NAMALWA (cell line): ENCODE results near the gene NTN1.

Experiments used
- DNase-seq: peaks from one replicate; pipeline ENCODE4 v3.0.0-alpha.2; 2015; ENCODE audit warnings: low spot score

NTN1 gene

GRCh38 chr17:9166788-9167187, 145.5 kb downstream of the NTN1 start:
- no peak for DNase-seq

DNA sequence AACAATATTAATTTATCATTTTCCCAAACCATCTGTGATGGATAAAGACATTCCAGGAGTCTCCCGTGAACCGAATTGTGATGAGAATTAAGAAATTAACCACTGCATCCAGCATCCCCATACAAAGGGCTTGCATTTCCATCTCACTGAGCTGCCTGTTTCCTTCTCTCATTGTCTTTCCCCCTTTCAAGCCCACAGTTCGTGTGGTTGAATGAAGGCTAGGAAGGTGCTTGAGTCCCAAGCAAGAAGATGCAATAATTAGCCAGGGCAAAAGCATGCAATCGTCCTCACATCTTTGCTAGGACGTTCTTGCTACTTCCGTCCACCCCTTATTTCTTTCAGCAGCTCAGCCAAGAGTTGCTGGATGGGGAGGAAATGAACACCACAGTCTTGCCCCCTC, 146.1 kb downstream of the NTN1 start:
- DNase-seq = no peak

GRCh38 chr17:9169116-9169515, 147.8 kb downstream of the NTN1 start:
- DNase-seq = no peak

DNA sequence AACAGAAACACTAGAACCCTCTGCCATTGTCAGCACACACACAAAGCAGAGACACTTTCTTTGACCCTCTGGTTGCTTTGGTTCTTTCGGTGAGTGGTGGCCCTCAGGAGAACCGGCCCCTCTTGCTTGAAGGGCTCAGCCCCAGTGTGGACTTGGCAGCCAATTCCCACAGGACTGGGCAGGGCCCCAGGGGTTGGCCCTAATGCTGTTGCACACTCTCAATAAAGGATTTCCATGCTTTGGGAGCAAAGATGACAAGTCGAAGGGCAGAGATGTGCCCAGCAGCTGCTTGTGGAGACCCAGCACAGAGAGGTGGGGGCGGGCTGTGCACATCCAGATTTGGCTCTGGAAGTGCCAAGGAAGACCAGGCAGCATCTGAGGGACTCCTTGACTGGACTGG, 149.0 kb downstream of the NTN1 start:
- DNase-seq = no peak

- no peak for DNase-seq
Observed at GRCh38 chr17:9170853-9171252, 149.5 kb downstream of the NTN1 start.

GRCh38 chr17:9173386-9173983, 152.2 kb downstream of the NTN1 start:
- no peak for DNase-seq

DNA sequence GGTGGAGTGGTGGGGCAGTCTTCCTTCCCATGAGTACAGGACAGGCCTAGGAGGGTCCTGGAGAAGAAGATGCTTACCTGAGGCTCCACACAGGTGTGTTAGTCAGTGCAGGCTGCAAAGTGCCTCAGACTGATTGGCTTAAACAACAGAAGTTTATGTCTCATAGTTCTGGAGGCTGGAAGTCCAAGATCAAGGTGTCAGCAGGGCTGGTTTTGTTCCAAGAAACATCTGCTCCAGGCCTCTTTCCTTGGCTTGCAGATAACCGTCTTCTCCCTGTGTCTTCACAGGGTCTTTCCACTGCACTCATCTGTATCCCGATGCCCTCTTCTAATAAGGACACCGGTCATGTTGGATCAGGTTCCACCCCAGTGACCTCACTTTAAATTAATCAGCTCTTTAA, 153.0 kb downstream of the NTN1 start:
- DNase-seq = no peak

DNA sequence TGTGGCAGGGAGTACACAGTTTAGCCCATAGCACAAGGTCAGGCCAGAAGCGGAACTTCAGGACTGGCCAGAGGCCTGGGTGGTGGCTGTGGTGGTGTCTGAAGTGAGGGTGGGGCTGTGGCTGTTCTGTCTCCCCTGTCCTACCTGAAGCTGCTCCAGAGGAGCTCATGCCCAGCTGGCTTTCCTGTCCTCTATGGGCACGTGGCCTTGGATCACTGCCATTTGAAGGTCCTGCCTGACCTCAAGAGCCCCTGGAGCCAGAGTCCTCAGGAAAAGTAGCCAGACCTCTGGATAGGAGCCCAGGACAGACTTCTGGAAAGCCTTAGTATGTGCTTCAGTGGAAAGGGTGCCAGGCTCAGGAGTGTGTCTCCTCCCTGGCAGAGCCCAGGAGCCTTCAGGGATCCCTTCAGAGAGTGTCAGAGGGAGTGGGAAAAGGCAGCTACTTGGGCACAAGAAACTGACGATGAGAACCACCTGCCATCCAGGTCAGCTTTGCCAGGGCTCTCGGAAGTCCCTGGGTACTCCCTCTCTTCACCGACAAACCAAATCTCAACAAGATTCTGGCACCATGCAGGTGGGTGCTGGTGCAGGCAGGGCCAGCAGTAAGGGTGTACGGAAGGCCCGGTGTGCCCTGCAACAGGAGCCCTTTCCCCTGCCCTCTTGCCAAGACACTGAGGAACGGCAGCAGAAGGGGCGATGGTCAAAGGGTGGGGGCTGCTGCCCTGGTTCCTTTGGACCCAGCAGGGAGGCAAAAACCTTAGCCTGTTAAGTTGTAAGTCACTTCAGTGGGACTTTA, 153.7 kb downstream of the NTN1 start:
- no peak for DNase-seq

- no peak for DNase-seq
Observed at GRCh38 chr17:9175700-9176467, 154.6 kb downstream of the NTN1 start.

DNA sequence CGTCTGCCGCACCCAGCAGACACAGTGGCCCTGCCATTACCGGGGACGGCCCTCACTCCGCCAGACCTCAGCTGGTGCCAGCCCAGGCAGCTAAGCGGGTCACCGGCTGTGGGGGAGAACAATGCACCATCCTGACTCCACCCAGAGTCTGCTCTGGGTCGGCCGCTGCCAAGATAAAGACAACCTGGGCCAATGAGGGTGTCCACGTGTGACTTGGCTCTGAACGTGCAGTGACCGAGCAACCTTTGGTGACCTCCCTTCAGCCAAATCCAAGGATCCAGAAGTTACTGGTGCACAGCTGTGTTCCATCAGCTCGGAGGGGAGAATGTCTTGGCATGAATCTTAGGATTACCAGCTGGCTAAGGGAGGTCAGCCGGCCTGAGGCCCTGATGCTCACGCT, 155.9 kb downstream of the NTN1 start:
- no peak for DNase-seq

GRCh38 chr17:9178319-9178718, 157.0 kb downstream of the NTN1 start:
- DNase-seq = no peak

GRCh38 chr17:9179602-9180001, 158.3 kb downstream of the NTN1 start:
- no peak for DNase-seq

DNA sequence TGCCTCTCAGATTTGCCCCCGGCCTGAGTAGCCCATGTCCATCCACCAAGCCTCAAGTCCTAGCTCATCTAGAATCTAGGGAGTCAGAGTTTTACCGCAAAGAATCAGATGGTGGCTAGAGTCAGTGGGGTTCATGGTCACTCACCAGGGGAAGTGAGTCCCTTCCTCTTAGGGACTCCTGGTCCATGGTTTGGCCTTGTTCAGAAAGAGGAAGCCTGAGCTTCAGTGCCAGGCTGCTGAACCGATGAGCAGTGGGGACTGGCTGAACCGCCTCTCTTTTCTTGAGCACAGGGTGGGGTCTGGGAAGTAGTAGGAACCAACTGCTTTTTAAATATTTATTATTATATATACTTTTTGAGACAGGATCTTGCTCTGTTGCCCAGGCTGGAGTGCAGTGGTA, 160.3 kb downstream of the NTN1 start:
- DNase-seq = no peak

- no peak for DNase-seq
Observed at GRCh38 chr17:9183306-9183705, 162.0 kb downstream of the NTN1 start.

GRCh38 chr17:9185142-9185541, 163.8 kb downstream of the NTN1 start:
- DNase-seq = no peak

- DNase-seq = no peak
Observed at GRCh38 chr17:9185688-9186284, 164.5 kb downstream of the NTN1 start.

GRCh38 chr17:9187828-9188227, 166.5 kb downstream of the NTN1 start:
- no peak for DNase-seq

- no peak for DNase-seq
Observed at GRCh38 chr17:9188367-9188766, 167.1 kb downstream of the NTN1 start.

- no peak for DNase-seq
Observed at GRCh38 chr17:9189870-9190269, 168.6 kb downstream of the NTN1 start.

GRCh38 chr17:9192010-9192409, 170.7 kb downstream of the NTN1 start:
- DNase-seq = no peak

GRCh38 chr17:9195411-9195810, 174.1 kb downstream of the NTN1 start:
- DNase-seq = no peak

DNA sequence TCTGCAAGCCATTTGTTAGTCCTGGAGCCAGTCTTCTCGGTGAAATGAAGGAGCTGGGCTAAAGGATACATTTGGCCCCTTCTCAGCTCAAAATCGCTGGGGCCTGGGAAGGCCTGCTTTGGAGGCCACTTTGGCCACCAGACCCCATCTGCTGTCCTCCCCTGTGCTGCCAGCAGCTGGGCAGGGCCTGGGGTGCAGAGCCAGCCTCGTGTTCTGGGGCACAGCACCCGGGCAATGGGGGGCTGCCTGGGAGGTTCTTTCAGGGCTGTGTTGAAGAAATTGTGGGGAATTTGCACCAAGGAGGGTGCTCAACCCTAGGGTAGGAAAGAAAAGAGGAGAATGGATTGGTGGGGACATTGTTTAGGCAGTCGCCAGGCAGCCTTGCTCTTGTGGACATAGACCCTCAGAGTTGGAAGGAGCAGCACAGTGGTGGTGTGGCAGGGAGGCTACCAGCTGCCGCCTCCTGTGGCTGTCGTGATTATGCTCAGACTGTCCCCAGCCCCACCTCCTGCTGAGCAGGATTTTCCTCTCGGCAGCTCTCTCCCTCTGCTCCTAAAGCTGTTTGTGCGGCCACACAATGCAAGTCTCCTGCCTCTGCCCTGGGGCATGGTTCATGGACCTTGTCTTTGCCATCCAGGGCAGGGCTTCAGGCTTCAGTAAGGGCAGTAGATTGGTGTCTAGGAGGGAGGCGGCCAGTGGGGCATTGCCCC, 174.8 kb downstream of the NTN1 start:
- DNase-seq = no peak
